Right atrium auricular region (tissue), 2 donors: ENCODE results near the gene GTPBP1. TPM values are rescaled to one million over a fixed set of nuclear protein-coding genes. Genes with fewer than 3 reads are reported as not detected.

Experiments used
- DNase-seq: peaks from one replicate; pipeline ENCODE4 v3.0.0-alpha.2; 2019; ENCODE audit warnings: low spot score
- H3K27ac ChIP-seq, 2 donors: fragments of 200-600 bp; sonication (generic); 1 replicate in 1 of 2; 2 replicates in 1 of 2; pipeline ENCODE4 v1.5.1; 2016 to 2019
- H3K27me3 ChIP-seq, 2 donors: fragments of 200-600 bp; sonication (generic); one replicate each; pipeline versions ENCODE4 v1.5.1 to v1.6.0; 2017 to 2019
- H3K36me3 ChIP-seq: fragments of 200-600 bp; sonication (generic); one replicate; pipeline ENCODE4 v1.5.1; 2016
- H3K4me1 ChIP-seq, 2 donors: fragments of 200-600 bp; sonication (generic); one replicate each; pipeline versions ENCODE4 v1.5.1 to v1.6.0; 2017 to 2019
- H3K4me3 ChIP-seq, 2 donors: fragments of 200-600 bp; sonication (generic); 1 replicate in 1 of 2; 2 replicates in 1 of 2; pipeline ENCODE4 v1.5.1; 2017 to 2019; ENCODE audit warnings: mild to moderate bottlenecking in 1 of 2, moderate library complexity in 1 of 2
- H3K9me3 ChIP-seq, 2 donors: fragments of 200-600 bp; sonication (generic); one replicate each; pipeline ENCODE4 v1.5.1; 2019
- total RNA-seq, 2 donors: library from RNA; depleted of rRNA; stranded (reverse); fragments of >200 nt; gene quantifications; one replicate each; pipeline ENCODE4 v1.1.0, GENCODE V29; 2016
- TF ChIP-seq, protein P1 (sequence below), 2 donors: fragments of 200-600 bp; sonication (generic); IDR thresholded peaks; one replicate each; pipeline ENCODE4 v1.5.1; 2019; ENCODE audit warnings: antibody characterized with exemption in 2 of 2

Gene GTPBP1
- total RNA-seq, 2 donors from 2014 or later: 23.2 to 32.2 TPM

DNA sequence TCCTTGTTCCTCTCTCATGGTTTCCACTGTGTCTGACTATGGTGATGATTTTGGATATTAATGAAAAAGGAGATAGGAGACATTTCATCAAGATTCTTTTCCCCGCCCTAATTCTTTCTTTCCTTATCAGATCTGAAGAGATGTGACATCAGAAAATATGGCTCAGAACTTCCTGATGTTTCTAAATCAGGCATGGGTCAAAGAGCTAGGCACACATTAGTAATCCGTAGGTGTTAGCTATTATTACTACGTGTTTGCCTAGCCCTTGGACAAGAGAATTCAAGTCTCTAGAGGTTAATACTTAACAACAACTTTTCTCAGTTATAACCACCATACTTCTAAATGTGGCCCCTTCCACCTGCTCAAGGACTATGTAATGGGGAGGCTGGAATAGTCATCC is 10.8 kb upstream of the GTPBP1 start:
- TF ChIP-seq, protein P1, sequence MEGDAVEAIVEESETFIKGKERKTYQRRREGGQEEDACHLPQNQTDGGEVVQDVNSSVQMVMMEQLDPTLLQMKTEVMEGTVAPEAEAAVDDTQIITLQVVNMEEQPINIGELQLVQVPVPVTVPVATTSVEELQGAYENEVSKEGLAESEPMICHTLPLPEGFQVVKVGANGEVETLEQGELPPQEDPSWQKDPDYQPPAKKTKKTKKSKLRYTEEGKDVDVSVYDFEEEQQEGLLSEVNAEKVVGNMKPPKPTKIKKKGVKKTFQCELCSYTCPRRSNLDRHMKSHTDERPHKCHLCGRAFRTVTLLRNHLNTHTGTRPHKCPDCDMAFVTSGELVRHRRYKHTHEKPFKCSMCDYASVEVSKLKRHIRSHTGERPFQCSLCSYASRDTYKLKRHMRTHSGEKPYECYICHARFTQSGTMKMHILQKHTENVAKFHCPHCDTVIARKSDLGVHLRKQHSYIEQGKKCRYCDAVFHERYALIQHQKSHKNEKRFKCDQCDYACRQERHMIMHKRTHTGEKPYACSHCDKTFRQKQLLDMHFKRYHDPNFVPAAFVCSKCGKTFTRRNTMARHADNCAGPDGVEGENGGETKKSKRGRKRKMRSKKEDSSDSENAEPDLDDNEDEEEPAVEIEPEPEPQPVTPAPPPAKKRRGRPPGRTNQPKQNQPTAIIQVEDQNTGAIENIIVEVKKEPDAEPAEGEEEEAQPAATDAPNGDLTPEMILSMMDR (IDR thresholded peaks at IDR 0.05): no peak

DNA sequence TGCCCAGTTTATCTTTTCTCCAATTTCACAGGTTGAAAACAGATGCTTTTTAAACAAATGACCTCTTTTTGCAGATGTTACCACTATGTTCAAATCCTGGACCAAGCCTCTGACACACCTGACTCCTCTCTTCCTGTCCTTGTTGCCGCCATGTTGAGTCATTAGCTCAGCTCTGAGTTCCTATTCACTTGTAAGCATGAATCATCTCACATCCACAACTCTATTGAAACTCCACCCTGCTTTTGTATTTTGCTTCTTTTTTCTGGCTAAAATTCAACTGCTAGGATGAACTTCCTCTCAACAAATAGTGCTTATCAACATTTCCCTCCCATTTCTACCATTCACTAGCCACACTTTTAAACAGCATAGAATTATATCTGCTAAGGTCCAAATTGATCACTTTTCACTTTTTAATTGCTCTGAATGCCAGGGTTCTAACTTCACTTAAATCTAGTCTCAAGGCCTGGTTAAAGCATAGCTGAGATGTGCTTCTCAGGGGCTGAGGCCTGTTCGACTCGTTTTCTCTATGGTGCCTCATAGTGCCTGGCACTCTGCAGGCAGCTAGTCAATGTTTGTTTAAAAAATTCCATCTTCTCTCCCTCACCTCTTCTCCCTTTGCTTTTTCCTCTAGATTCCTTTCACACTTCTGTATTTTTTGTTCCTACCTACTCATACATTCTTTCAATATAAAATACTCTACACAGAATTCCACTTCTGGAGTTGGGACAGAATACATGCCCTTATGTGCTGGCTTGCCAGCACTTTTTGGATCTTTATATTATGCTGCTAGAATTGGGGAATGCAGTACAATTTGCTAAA is 8.9 kb upstream of the GTPBP1 start:
- Histone ChIP-seq H3K36me3 (peaks cover 6% of the 10 kb centered on the region), H3K4me3 (peak overlapping the region in 1 of 2 donors; percentile 94), H3K27me3 (no peaks in the 10 kb centered on the region), H3K9me3 (no peaks in the 10 kb centered on the region), H3K4me1 (peaks cover 0 to 57% of the 10 kb centered on the region in 2 donors), H3K27ac (peak overlapping the region; percentile 68 to 100)
- TF ChIP-seq, protein P1 (IDR thresholded peaks at IDR 0.05): no peak
- peak; percentile 71 for DNase-seq

More for the DNA sequence above, 10.8 kb upstream of the GTPBP1 start:
- H3K9me3 ChIP-seq: no peaks in the 10 kb centered on the region
- H3K4me3 ChIP-seq: no peak overlapping the region
- H3K27ac ChIP-seq: no peak overlapping the region
- H3K36me3 ChIP-seq: peaks cover 12% of the 10 kb centered on the region
- no peak for DNase-seq
- H3K4me1 ChIP-seq: peaks cover 0 to 51% of the 10 kb centered on the region in 2 donors
- H3K27me3 ChIP-seq: no peaks in the 10 kb centered on the region

DNA sequence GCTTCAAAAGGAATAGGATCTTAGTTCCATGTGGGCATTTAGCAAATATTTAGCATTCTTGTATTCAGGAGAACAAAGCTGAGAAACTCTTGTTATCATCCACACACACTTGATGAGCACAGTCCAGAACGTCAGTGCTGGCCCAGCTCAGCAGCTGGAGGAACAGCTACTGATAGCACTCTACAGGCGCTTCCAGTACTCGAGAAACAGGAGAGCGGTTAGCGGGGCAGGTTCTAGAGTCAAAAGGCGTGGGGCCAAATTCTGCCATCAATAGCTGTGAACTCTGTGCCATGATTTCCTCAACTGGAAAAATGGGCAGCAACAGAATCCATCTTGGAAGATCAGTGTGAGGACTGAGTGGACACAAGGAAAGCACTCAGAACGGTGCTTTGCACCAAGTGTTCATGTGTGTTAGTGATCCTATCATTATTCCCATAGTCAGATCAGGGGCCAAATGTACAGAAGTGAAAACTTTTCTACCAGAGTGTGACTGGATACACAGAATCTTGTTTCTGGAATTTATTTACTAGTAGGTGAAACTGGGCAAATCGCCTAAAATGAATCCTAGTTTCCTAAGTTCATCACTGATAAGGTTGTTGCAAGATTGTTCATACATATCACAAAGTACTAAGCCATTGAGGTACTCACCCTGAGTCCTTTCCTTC is 8.2 kb upstream of the GTPBP1 start:
- TF ChIP-seq, protein P1 (IDR thresholded peaks at IDR 0.05): no peak
- Histone ChIP-seq H3K9me3 (no peaks in the 10 kb centered on the region), H3K4me3 (peak overlapping the region in 1 of 2 donors; percentile 94), H3K27ac (peak overlapping the region; percentile 68 to 100), H3K27me3 (no peaks in the 10 kb centered on the region), H3K4me1 (peaks cover 0 to 57% of the 10 kb centered on the region in 2 donors), H3K36me3 (no peaks in the 10 kb centered on the region)
- DNase-seq: no peak

DNA sequence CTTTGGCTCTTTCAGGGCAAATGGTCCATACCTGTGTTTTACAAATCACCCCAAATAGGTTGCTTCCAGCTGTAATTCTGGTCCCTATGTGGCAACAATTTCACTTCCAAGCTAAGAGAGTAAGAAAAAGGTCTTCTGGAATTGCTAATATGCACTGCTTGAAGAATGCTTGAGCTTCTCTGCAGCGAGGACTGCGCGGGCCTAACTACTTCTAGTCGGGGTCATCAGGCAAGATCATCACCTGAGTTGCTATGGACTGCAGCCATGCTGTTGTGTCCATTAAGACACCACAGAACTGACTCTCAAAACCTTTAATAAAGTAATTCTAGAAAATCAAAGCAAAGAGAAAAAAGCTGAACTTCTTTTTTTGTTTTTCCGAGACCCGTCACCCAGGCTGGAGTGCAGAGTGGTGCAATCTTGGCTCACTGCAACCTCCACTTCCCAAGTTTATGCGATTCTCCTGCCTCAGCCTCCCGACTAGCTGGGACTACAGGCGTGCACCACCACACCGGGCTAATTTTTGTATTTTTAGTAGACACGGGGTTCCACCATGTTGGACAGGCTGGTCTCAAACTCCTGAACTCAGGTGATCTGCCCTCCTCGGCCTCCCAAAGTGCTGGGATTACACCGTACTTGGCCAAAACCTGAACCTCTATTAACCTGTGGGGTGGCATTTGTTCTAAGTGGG is 7.2 kb upstream of the GTPBP1 start:
- peak overlapping the region; percentile 97 to 100 for H3K27ac ChIP-seq
- H3K9me3 ChIP-seq: no peaks in the 10 kb centered on the region

DNA sequence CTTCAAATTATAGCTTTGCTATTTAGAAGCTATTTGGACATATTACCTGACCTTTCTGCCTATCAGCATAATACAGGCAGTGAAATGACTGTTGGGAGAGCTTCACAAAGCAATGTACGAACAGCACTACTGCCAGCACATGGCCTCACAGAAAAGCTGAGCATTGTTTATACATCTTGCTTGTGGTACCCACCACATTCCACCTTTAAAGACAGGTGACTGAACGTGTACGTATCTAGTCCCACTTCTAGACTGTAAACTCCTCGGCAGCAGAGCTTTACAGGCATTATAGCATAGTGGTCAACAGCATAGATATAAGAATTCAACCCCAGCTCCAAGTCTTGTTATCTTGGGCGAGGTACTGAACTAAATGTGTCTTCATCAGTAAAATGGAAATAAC is 6.6 kb upstream of the GTPBP1 start:
- Histone ChIP-seq H3K4me3 (peak overlapping the region; percentile 65 to 94), H3K27me3 (no peaks in the 10 kb centered on the region), H3K27ac (peak overlapping the region; percentile 97 to 100), H3K4me1 (peaks cover 0 to 57% of the 10 kb centered on the region in 2 donors), H3K9me3 (no peaks in the 10 kb centered on the region), H3K36me3 (no peaks in the 10 kb centered on the region)
- DNase-seq: no peak
- TF ChIP-seq, protein P1 (IDR thresholded peaks at IDR 0.05): no peak

More for the DNA sequence above, 7.2 kb upstream of the GTPBP1 start:
- TF ChIP-seq, protein P1 (IDR thresholded peaks at IDR 0.05): no peak
- DNase-seq: no peak
- Histone ChIP-seq H3K4me3 (peak overlapping the region; percentile 65 to 94), H3K4me1 (peaks cover 0 to 57% of the 10 kb centered on the region in 2 donors), H3K36me3 (no peaks in the 10 kb centered on the region), H3K27me3 (no peaks in the 10 kb centered on the region)
